ENCODE data around the gene GPR21.

DNA sequence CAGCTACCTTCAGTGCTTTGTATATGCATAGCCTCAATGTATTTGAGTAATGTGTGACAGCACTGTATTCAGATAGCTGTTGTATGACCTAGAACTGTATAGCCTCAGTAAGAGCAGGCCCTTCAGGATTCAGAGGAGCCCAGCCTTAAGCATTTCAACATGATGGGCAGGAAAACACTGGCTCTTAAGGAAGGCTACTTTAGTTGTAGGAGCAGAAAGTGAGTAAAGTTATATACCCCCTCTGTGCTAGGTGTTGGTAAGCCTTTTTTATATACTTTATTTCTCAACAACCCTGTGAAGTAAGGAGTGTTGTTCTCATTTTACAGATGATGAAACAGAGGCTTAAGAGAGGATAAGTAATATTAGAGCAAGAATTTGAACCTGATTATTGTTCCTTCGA lies 1.5 kb upstream of the GPR21 start:
- TF ChIP-seq, protein P1, sequence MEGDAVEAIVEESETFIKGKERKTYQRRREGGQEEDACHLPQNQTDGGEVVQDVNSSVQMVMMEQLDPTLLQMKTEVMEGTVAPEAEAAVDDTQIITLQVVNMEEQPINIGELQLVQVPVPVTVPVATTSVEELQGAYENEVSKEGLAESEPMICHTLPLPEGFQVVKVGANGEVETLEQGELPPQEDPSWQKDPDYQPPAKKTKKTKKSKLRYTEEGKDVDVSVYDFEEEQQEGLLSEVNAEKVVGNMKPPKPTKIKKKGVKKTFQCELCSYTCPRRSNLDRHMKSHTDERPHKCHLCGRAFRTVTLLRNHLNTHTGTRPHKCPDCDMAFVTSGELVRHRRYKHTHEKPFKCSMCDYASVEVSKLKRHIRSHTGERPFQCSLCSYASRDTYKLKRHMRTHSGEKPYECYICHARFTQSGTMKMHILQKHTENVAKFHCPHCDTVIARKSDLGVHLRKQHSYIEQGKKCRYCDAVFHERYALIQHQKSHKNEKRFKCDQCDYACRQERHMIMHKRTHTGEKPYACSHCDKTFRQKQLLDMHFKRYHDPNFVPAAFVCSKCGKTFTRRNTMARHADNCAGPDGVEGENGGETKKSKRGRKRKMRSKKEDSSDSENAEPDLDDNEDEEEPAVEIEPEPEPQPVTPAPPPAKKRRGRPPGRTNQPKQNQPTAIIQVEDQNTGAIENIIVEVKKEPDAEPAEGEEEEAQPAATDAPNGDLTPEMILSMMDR (conservative IDR thresholded peaks at IDR 0.05 in 1 of 2, IDR thresholded peaks at IDR 0.05 in 1 of 2; ENCODE audit: extremely low read depth in 1 of 2, insufficient read depth in 1 of 2, low read depth in 1 of 2, low read length in 2 of 2) = no peak
- TF ChIP-seq EZH2 (IDR thresholded peaks at IDR 0.05; ENCODE audit: borderline replicate concordance, low read length) = no peak
